ENCODE measurements around the gene MANEA.

MANEA gene

GRCh38 chr6:95589067-95589466 is 11.7 kb downstream of the MANEA start:
- no peak for TF ChIP-seq CEBPB (IDR thresholded peaks at IDR 0.05)
- no peak for TF ChIP-seq YY1 (IDR thresholded peaks at IDR 0.05; ENCODE audit: low read depth)
- no peak for TF ChIP-seq ZBTB7A (IDR thresholded peaks at IDR 0.05; ENCODE audit: low read depth)
- TF ChIP-seq RAD21 (IDR thresholded peaks at IDR 0.05; ENCODE audit: low read depth) = no peak
- no peak for TF ChIP-seq EP300 (IDR thresholded peaks at IDR 0.05; ENCODE audit: borderline replicate concordance)
- no peak for TF ChIP-seq REST (IDR thresholded peaks at IDR 0.05; ENCODE audit: low read depth)
- no peak for TF ChIP-seq CREB1 (IDR thresholded peaks at IDR 0.05; ENCODE audit: low read depth)
- no peak for TF ChIP-seq NFIC (IDR thresholded peaks at IDR 0.05)

- no peak for TF ChIP-seq ZBTB7A (IDR thresholded peaks at IDR 0.05; ENCODE audit: low read depth)
- TF ChIP-seq TCF12 (IDR thresholded peaks at IDR 0.05; ENCODE audit: low read depth) = no peak
- no peak for TF ChIP-seq TEAD4 (IDR thresholded peaks at IDR 0.05)
- no peak for TF ChIP-seq CEBPB (IDR thresholded peaks at IDR 0.05)
- no peak for TF ChIP-seq REST (IDR thresholded peaks at IDR 0.05; ENCODE audit: low read depth)
- no peak for TF ChIP-seq EP300 (IDR thresholded peaks at IDR 0.05; ENCODE audit: borderline replicate concordance)
- TF ChIP-seq, protein P1, sequence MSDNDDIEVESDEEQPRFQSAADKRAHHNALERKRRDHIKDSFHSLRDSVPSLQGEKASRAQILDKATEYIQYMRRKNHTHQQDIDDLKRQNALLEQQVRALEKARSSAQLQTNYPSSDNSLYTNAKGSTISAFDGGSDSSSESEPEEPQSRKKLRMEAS (IDR thresholded peaks at IDR 0.05) = no peak
- no peak for TF ChIP-seq YY1 (IDR thresholded peaks at IDR 0.05; ENCODE audit: low read depth)
- TF ChIP-seq EGR1 (IDR thresholded peaks at IDR 0.05) = no peak
- no peak for TF ChIP-seq CREB1 (IDR thresholded peaks at IDR 0.05; ENCODE audit: low read depth)
- no peak for TF ChIP-seq RAD21 (IDR thresholded peaks at IDR 0.05; ENCODE audit: low read depth)
- no peak for TF ChIP-seq NFIC (IDR thresholded peaks at IDR 0.05)
- no peak for TF ChIP-seq FOXM1 (IDR thresholded peaks at IDR 0.05; ENCODE audit: borderline replicate concordance, low read depth)
- no peak for TF ChIP-seq TAF1 (IDR thresholded peaks at IDR 0.05; ENCODE audit: low read depth)
- TF ChIP-seq USF1 (IDR thresholded peaks at IDR 0.05) = no peak
Measured at GRCh38 chr6:95589826-95590570, 12.7 kb downstream of the MANEA start.

DNA sequence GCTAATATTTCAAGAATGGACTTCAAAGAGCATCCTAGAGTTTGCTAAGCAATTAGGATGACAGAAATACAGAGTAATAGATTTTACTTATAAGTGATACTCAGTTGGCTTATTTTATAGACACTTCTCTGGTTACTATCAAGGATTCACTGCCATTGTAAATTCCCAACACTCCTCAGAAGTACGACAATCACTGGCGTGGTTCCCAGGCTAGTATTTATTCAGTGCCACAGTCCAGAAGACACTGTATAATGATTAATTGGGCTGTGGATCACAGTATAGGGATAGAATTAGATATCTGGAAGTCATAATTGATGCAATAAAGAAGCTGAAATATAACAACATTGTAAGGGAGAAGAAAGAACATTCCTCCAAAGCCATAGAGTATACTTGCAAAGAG is 15.7 kb downstream of the MANEA start:
- TF ChIP-seq RAD21 (IDR thresholded peaks at IDR 0.05; ENCODE audit: low read depth) (no peak), EP300 (IDR thresholded peaks at IDR 0.05; ENCODE audit: borderline replicate concordance) (no peak), FOXM1 (IDR thresholded peaks at IDR 0.05; ENCODE audit: borderline replicate concordance, low read depth) (no peak), USF1 (IDR thresholded peaks at IDR 0.05) (no peak), TAF1 (IDR thresholded peaks at IDR 0.05; ENCODE audit: low read depth) (no peak), EGR1 (IDR thresholded peaks at IDR 0.05) (no peak), ZBTB7A (IDR thresholded peaks at IDR 0.05; ENCODE audit: low read depth) (no peak), CEBPB (IDR thresholded peaks at IDR 0.05) (no peak), YY1 (IDR thresholded peaks at IDR 0.05; ENCODE audit: low read depth) (no peak), TCF12 (IDR thresholded peaks at IDR 0.05; ENCODE audit: low read depth) (no peak), CREB1 (IDR thresholded peaks at IDR 0.05; ENCODE audit: low read depth) (no peak), TEAD4 (IDR thresholded peaks at IDR 0.05) (no peak), REST (IDR thresholded peaks at IDR 0.05; ENCODE audit: low read depth) (no peak), NFIC (IDR thresholded peaks at IDR 0.05) (no peak)
- TF ChIP-seq, protein P1 (IDR thresholded peaks at IDR 0.05) = no peak

DNA sequence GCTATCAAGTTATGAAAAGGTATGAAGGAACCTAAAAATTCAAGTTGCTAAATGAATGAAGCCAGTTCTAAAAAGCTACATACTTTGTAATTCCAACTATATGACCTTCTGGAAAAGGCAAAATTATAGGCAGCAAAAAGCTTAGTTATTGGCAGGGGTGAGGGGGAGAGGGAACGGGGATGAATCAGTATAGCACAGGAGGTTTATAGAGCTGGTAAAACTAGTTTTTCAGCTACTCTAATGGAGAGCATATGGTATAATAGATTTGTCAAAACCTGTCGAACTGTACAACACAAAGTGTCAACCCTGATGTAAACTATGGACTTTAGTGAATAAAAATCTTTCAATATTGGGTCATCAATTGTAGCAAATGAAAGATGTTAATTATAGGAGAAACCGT is 18.7 kb downstream of the MANEA start:
- no peak for TF ChIP-seq REST (IDR thresholded peaks at IDR 0.05; ENCODE audit: low read depth)
- TF ChIP-seq CREB1 (IDR thresholded peaks at IDR 0.05; ENCODE audit: low read depth) = no peak
- TF ChIP-seq ZBTB7A (IDR thresholded peaks at IDR 0.05; ENCODE audit: low read depth) = no peak
- TF ChIP-seq CEBPB (IDR thresholded peaks at IDR 0.05) = no peak
